Left renal cortex interstitium (tissue), 4 donors: ENCODE measurements around the gene NRN1L. TPM values are rescaled to one million over a fixed set of nuclear protein-coding genes. Genes with fewer than 3 reads are reported as not detected.

Source experiments
- DNase-seq, 4 donors: peaks; one replicate each; pipeline ENCODE4 v3.0.0-alpha.2; 2013; ENCODE audit warnings: low read depth in 4 of 4, low spot score in 2 of 4, missing footprints in 1 of 4
- polyA plus RNA-seq, 4 donors: library from polyadenylated mRNA; unstranded; fragments of 120-200 nt; gene quantifications; one replicate each; pipeline ENCODE4 v1.2.1, GENCODE V29; 2013; ENCODE audit not compliant: insufficient read length in 4 of 4

Gene NRN1L
- polyA plus RNA-seq, 4 donors: 0.30 to 0.68 (median 0.63) TPM; not detected in 1

GRCh38 chr16:67881621-67882161, 3.0 kb upstream of the NRN1L start:
- DNase-seq: no peak

GRCh38 chr16:67882374-67883145, 2.1 kb upstream of the NRN1L start:
- no peak for DNase-seq

- no peak for DNase-seq
These were observed 1.4 kb upstream of the NRN1L start for GRCh38 chr16:67883146-67883871.

- no peak for DNase-seq
These were observed 818 bp upstream of the NRN1L start for GRCh38 chr16:67883872-67884261.

GRCh38 chr16:67885545-67885944, 860 bp downstream of the NRN1L start:
- DNase-seq: no peak

GRCh38 chr16:67885976-67886375, 1.3 kb downstream of the NRN1L start:
- DNase-seq: no peak

- no peak for DNase-seq
These were observed 1.7 kb downstream of the NRN1L start for GRCh38 chr16:67886387-67886786.

GRCh38 chr16:67888331-67888730, 3.6 kb downstream of the NRN1L start:
- no peak for DNase-seq

- no peak for DNase-seq
These were observed 7.7 kb downstream of the NRN1L start for GRCh38 chr16:67892375-67892774.

GRCh38 chr16:67892899-67893742, 8.4 kb downstream of the NRN1L start, which contains the start of gene PSKH1:
Gene PSKH1 (plus strand): TSS chr16:67893254. CDS start chr16:67908750, 15,496 bp downstream.
- peak in 3 of 4 donors; percentile 75 to 92 (median 88) for DNase-seq

- no peak for DNase-seq
These were observed 9.2 kb downstream of the NRN1L start for GRCh38 chr16:67893743-67894399.

- DNase-seq: no peak
These were observed 12.5 kb downstream of the NRN1L start for GRCh38 chr16:67897231-67897630.

- no peak for DNase-seq
These were observed 17.0 kb downstream of the NRN1L start for GRCh38 chr16:67901734-67902133.

GRCh38 chr16:67902831-67903230, 18.1 kb downstream of the NRN1L start:
- DNase-seq: no peak

GRCh38 chr16:67907397-67908180, 22.9 kb downstream of the NRN1L start:
- DNase-seq: no peak

- DNase-seq: no peak
These were observed 24.5 kb downstream of the NRN1L start for GRCh38 chr16:67909056-67909742.

GRCh38 chr16:67910158-67910557, 25.5 kb downstream of the NRN1L start:
- DNase-seq: no peak

- no peak for DNase-seq
These were observed 30.2 kb downstream of the NRN1L start for GRCh38 chr16:67914758-67915495.
